ENCODE data around the gene ANKRD63. TPM values are rescaled to one million over a fixed set of nuclear protein-coding genes. Genes with fewer than 3 reads are reported as not detected.

The ANKRD63 gene
- total RNA-seq, 4 donors from 2014 or later = not detected

DNA sequence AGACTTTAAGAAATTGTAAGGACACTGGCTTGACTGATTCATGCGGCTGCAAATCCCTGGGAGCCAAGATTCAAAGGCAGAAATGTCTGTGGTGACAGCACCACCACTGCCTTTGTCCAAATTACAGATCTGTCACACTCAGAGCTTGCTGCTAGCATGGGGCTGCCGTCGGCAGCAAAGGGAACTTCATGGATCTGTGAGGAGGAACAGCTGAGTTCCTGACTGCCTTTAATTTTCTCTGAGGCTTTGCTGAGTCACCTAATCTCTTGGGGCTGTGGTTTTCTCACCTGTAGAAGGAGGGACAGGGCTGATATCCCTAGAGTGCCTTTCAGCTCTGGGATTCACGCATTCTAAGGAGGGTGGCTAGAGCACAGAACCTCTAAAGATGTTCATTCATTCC lies 48.1 kb downstream of the ANKRD63 start:
- TF ChIP-seq, protein P1, sequence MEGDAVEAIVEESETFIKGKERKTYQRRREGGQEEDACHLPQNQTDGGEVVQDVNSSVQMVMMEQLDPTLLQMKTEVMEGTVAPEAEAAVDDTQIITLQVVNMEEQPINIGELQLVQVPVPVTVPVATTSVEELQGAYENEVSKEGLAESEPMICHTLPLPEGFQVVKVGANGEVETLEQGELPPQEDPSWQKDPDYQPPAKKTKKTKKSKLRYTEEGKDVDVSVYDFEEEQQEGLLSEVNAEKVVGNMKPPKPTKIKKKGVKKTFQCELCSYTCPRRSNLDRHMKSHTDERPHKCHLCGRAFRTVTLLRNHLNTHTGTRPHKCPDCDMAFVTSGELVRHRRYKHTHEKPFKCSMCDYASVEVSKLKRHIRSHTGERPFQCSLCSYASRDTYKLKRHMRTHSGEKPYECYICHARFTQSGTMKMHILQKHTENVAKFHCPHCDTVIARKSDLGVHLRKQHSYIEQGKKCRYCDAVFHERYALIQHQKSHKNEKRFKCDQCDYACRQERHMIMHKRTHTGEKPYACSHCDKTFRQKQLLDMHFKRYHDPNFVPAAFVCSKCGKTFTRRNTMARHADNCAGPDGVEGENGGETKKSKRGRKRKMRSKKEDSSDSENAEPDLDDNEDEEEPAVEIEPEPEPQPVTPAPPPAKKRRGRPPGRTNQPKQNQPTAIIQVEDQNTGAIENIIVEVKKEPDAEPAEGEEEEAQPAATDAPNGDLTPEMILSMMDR (IDR thresholded peaks at IDR 0.05) = no peak
- TF ChIP-seq POLR2A (IDR thresholded peaks at IDR 0.05) = no peak
- no peak for TF ChIP-seq EP300 (IDR thresholded peaks at IDR 0.05)
- Histone ChIP-seq H3K27ac (no peak overlapping the region), H3K9me3 (no peaks in the 10 kb centered on the region), H3K4me1 (peaks cover 0 to 17% (median 4%) of the 10 kb centered on the region in 4 donors), H3K36me3 (no peaks in the 10 kb centered on the region), H3K4me3 (no peak overlapping the region), H3K27me3 (peaks cover 0 to 18% of the 10 kb centered on the region in 2 donors)
- DNase-seq (ENCODE audit: low spot score in 2 of 2) = no peak
- WGBS, 2 donors = 61 to 64% methylated on average over 3 to 4 of the region's 4 CpGs

DNA sequence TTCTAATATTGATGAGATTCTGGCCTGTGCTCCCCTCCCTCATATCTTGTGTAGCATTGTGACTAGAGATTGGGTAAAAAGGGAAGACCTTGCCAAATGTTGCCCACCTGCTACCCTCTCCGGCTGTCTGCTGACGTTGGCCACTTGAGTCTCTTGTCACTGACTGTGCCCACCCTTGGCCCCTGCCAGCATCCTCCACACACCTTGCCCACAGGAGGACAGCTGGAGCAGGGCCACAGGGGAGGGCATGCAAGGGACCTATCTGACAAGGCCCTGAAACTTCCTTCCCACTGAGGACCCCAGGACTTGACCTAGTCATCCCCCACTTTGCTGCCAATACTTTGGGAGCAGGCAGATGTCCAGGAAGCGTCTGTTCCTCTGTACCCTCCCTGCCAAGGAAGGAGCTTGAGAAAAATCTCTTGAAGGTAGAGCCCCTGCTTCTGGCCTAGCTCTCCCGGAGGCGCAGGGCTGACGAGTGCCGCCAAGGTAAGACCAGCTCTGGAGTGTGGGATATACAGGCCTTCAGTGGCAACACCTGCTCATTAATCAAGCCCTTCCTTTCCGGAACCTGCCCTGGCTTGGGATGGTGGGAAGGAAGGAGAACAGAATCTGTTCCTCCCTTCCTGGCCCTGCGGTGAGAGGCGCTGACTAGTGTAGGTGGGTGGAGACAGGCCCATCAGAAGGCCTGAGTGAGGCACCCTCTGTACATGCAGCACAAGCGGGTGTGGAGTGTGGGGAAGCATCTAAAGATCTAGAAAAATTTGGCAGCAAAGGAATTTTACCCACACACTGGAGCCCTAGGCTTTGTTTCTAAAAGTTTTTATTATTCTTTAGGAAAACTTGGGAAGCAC lies 48.9 kb downstream of the ANKRD63 start:
- Histone ChIP-seq H3K4me1 (peaks cover 0 to 10% (median 1%) of the 10 kb centered on the region in 4 donors), H3K9me3 (no peaks in the 10 kb centered on the region), H3K27ac (no peak overlapping the region), H3K27me3 (peaks cover 0 to 10% of the 10 kb centered on the region in 2 donors), H3K36me3 (no peaks in the 10 kb centered on the region), H3K4me3 (no peak overlapping the region)
- no peak for TF ChIP-seq EP300 (IDR thresholded peaks at IDR 0.05)
- no peak for TF ChIP-seq POLR2A (IDR thresholded peaks at IDR 0.05)
- TF ChIP-seq, protein P1 (IDR thresholded peaks at IDR 0.05) = no peak
- WGBS, 2 donors = 89% methylated on average over 11 of the region's 11 CpGs
- no peak for DNase-seq (ENCODE audit: low spot score in 2 of 2)

DNA sequence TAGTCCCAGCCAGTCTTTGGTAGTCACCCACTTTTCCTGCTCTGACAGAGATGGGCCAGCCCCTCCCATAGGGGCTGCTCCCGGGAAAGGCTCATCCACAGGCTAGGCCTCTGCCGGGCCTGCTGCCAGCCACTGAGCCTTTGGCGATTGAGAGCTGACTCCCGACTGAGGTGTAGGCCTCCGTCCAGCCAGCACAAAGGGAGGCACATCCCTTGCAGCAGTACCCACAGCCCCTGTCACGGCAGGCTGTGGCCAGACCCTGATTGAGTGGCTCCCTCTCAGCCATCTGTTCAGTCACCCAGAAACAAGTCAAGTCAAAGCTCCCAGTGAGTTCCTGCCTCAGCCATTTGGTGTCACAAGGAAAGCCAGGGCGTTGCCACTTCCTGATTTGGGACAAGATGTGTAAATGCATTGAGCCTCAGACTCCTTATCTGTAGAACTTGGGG lies 50.2 kb downstream of the ANKRD63 start:
- H3K4me1 ChIP-seq = peaks cover 0 to 4% (median 0%) of the 10 kb centered on the region in 4 donors
- no peaks in the 10 kb centered on the region for H3K27me3 ChIP-seq
- DNase-seq (ENCODE audit: low spot score in 2 of 2) = no peak
- no peak overlapping the region for H3K4me3 ChIP-seq
- H3K27ac ChIP-seq = no peak overlapping the region
- no peaks in the 10 kb centered on the region for H3K9me3 ChIP-seq
- 51 to 73% methylated on average over 1 to 6 of the region's 7 CpGs for WGBS, 2 donors
- H3K36me3 ChIP-seq = no peaks in the 10 kb centered on the region
- no peak for TF ChIP-seq EP300 (IDR thresholded peaks at IDR 0.05)
- TF ChIP-seq, protein P1 (IDR thresholded peaks at IDR 0.05) = no peak
- no peak for TF ChIP-seq POLR2A (IDR thresholded peaks at IDR 0.05)

Other genes starting within 250 kb of the ANKRD63 start
- 100 to 1,000 TPM; 194 to 357 (median 229) TPM for gene SRP14, start 243.9 kb downstream of the ANKRD63 start, total RNA-seq
- gene BMF, start 174.2 kb downstream of the ANKRD63 start, total RNA-seq = 1 to 10 TPM; 2.7 to 6.3 (median 4.2) TPM
- gene BUB1B, start 122.0 kb downstream of the ANKRD63 start, total RNA-seq = 1 to 10 TPM in 2 of 4 donors, under 1 TPM in 1, not detected in 1; 0.22 to 6.9 (median 3.9) TPM
- 1 to 10 TPM in 1 of 4 donors, under 1 TPM in 1, not detected in 2; 0.84 to 2.0 TPM for gene PAK6, start 44.0 kb downstream of the ANKRD63 start, total RNA-seq
- gene PLCB2, start 24.9 kb upstream of the ANKRD63 start, total RNA-seq = 10 to 100 TPM; 14.9 to 42.3 (median 17.0) TPM
- gene INAFM2, start 40.6 kb upstream of the ANKRD63 start, total RNA-seq = 10 to 100 TPM; 13.8 to 25.9 (median 20.5) TPM
- gene CCDC9B, start 57.9 kb upstream of the ANKRD63 start, total RNA-seq = 10 to 100 TPM; 19.3 to 22.8 (median 21.2) TPM
- gene PHGR1, start 68.0 kb upstream of the ANKRD63 start, total RNA-seq = not detected
- gene DISP2, start 75.2 kb upstream of the ANKRD63 start, total RNA-seq = under 1 TPM; under 0.01 to 0.22 (median 0.10) TPM
- 1 to 10 TPM; 3.3 to 7.1 (median 4.2) TPM for gene KNSTRN, start 99.7 kb upstream of the ANKRD63 start, total RNA-seq
- 10 to 100 TPM; 62.8 to 88.6 (median 76.7) TPM for gene IVD, start 122.7 kb upstream of the ANKRD63 start, total RNA-seq
- gene BAHD1, start 157.9 kb upstream of the ANKRD63 start, total RNA-seq = 10 to 100 TPM; 12.3 to 25.5 (median 16.2) TPM
- 10 to 100 TPM in 3 of 4 donors, 1 to 10 TPM in 1; 5.7 to 27.8 (median 15.4) TPM for gene CHST14, start 187.9 kb upstream of the ANKRD63 start, total RNA-seq

All from tibial nerve (tissue), 4 donors.